GM13977 (cell line): Measurements from ENCODE around the gene TSPAN8.

Experiments
- DNase-seq: peaks from one replicate; pipeline ENCODE4 v3.0.0; 2012; ENCODE audit warnings: low spot score
- in situ Hi-C: fragments of 300-500 bp; cut with MboI; formaldehyde crosslinking; loops from one replicate; pipeline ENCODE4 v1.12.0; 2022; ENCODE audit warnings: low sequenced_read_pairs, low pct_unique_long_range_greater_than_20kb, mixed read lengths, inconsistent platforms; ENCODE audit not compliant: unreplicated experiment
- TF ChIP-seq, protein P1 (sequence below): IDR thresholded peaks from 2 replicates; pipeline ENCODE4 v1.5.1; 2012; ENCODE audit warnings: mild to moderate bottlenecking, control low read depth; ENCODE audit not compliant: insufficient read depth; ENCODE audit errors: extremely low read depth, missing control alignments

The TSPAN8 gene

DNA sequence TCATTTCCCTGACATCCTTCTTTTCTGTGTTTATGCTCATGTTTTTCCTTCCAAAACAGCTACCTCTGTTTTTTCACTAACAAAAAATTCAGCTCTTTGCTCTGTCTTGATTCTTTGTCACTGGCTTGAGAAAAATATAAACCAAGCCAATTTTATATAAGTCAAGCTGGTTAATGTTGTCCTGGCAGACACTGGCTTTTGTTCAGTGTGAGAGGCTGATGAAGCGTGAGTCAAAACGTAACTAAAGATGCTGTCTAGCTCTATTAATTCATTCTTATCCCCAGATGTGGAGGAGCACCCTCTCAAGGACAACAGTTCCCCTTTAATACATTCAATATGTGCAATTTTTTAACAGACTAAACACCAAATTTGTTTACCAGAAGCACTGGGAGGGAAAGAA, 15.8 kb downstream of the TSPAN8 start:
- DNase-seq = no peak
- in situ Hi-C loops = no loop called here
- TF ChIP-seq, protein P1, sequence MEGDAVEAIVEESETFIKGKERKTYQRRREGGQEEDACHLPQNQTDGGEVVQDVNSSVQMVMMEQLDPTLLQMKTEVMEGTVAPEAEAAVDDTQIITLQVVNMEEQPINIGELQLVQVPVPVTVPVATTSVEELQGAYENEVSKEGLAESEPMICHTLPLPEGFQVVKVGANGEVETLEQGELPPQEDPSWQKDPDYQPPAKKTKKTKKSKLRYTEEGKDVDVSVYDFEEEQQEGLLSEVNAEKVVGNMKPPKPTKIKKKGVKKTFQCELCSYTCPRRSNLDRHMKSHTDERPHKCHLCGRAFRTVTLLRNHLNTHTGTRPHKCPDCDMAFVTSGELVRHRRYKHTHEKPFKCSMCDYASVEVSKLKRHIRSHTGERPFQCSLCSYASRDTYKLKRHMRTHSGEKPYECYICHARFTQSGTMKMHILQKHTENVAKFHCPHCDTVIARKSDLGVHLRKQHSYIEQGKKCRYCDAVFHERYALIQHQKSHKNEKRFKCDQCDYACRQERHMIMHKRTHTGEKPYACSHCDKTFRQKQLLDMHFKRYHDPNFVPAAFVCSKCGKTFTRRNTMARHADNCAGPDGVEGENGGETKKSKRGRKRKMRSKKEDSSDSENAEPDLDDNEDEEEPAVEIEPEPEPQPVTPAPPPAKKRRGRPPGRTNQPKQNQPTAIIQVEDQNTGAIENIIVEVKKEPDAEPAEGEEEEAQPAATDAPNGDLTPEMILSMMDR = no peak

DNA sequence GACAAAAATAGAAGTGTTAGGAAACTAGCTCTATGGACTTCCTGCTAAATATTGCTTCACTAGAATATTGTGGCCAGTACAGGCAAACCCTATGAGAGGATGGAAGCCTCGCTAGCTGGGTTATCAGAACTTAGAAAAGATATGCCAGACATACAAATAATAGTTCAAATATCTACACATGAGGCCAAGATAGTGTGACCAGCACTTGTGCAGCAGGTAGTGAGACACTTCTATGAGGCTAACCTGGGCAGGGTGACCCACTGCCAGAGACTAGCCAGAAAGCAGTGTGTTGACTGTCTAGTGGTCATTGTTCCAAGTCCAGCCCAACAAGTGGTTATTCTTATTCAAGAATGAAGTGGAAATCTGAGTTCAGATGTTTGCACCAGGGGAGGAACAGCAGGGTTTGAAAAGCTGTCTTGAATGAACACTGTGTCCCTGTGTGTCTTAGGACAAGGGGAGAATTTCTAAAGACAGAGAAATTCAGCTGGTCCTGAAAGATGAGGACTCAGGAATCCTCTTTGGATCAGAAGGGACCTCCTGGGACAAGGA, 16.3 kb downstream of the TSPAN8 start:
- TF ChIP-seq, protein P1 = no peak
- in situ Hi-C loops = no loop called here
- no peak for DNase-seq

GRCh38 chr12:71139153-71139735, 18.6 kb downstream of the TSPAN8 start:
- TF ChIP-seq, protein P1 = no peak
- in situ Hi-C loops = no loop called here
- no peak for DNase-seq

- in situ Hi-C loops = no loop called here
- TF ChIP-seq, protein P1 = no peak
- no peak for DNase-seq
These were observed 19.8 kb downstream of the TSPAN8 start for GRCh38 chr12:71138011-71138410.

GRCh38 chr12:71135812-71136176, 22.0 kb downstream of the TSPAN8 start:
- in situ Hi-C loops = no loop called here
- TF ChIP-seq, protein P1 = no peak
- no peak for DNase-seq

DNA sequence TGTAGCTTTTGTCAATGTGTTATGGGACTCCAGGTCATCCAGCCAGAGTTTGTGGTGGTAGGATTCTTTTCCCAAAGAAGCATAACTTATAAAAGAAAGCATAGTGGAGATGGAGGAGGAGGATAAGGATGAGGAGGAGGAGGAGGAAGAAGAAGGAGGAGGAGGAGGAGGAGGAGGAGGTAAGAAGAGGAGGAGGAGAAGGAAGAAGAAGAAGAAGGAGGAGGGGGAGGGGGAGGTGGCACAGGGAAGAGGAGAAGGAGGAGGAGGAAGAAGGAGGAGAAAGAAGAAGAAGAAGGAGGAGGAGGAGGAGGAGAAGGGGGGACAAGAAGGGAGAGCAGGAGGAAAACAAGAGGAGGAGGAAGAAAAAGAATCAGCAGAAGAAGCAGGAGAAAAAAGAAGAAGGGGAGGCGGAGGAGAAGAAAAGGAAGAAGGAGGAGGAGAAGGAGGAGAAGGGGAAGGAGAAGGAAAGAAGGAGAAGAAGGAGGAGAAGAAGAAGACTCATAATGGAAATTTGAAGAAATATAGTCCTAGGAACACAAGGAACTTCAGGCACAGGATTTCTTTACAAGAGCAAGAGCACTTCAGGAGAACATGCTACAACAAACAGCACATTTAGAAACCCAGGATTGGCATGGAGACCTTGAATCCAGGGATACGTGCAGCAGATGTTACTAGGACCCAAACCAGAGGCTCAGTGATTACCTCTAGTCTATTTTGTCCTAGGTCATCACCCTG, 22.6 kb downstream of the TSPAN8 start:
- TF ChIP-seq, protein P1 = no peak
- no peak for DNase-seq
- in situ Hi-C loops = no loop called here
